ENCODE measurements around the gene CRAMP1.

DNA sequence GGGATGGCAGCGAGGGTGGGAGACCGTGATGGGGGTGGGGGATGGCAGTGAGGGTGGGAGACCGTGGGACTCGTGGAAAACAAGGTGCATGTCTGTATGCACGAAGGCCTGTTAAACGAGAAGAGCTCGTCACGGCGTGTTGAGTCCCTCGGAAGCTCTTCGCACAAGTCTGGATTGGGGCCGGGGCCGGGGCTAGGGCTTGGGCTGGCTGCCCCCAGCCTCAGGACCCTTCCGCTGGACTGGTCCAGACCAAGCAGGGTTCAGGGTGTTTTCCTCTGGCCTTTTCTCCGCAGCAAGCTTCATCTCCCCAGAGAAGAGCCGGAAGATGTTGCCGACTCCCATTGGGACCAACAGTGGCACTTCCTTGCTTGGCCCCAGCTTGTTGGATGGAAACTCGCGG is 58.2 kb downstream of the CRAMP1 start:
- TF ChIP-seq TAF1 (IDR thresholded peaks at IDR 0.05; ENCODE audit: borderline replicate concordance, insufficient read depth, low read length) (no peak), POLR2AphosphoS5 (IDR thresholded peaks at IDR 0.05; ENCODE audit: low read depth, low read length) (no peak)
